Adrenal gland (tissue), 12 donors: ENCODE data around the gene CLDN24. TPM values are rescaled to one million over a fixed set of nuclear protein-coding genes. Genes with fewer than 3 reads are reported as not detected.

Source experiments
- DNase-seq, 7 donors: peaks; one replicate each; pipeline ENCODE4 v3.0.0-alpha.2; 2019 to 2020
- H3K27ac ChIP-seq, 5 donors: fragments of 200-600 bp; sonication (generic) in 4 of 5; 1 replicate in 3 of 5; 2 replicates in 2 of 5; pipeline versions ENCODE4 v1.5.1 to v1.8.0; 2016 to 2020; ENCODE audit warnings: mild to moderate bottlenecking in 1 of 5
- H3K27me3 ChIP-seq: fragments of 200-600 bp; 2 replicates; pipeline ENCODE4 v1.8.0; 2021
- H3K36me3 ChIP-seq, 2 donors: fragments of 200-600 bp; replicated peaks in 1 of 2; 1 replicate in 1 of 2; 2 replicates in 1 of 2; pipeline versions ENCODE4 v1.5.1 to v1.8.0; 2018 to 2022
- H3K4me1 ChIP-seq, 2 donors: fragments of 200-600 bp; replicated peaks in 1 of 2; 1 replicate in 1 of 2; 2 replicates in 1 of 2; pipeline versions ENCODE4 v1.5.1 to v1.8.0; 2018 to 2021
- H3K4me3 ChIP-seq, 4 donors: fragments of 200-600 bp; sonication (generic) in 3 of 4; one replicate each; pipeline ENCODE4 v1.5.1; 2016 to 2018
- H3K9me3 ChIP-seq, 3 donors: fragments of 200-600 bp; sonication (generic) in 1 of 3; replicated peaks in 1 of 3; 1 replicate in 2 of 3; 2 replicates in 1 of 3; pipeline versions ENCODE4 v1.5.1 to v1.8.0; 2016 to 2021
- POLR2A ChIP-seq, 2 donors: fragments of 450-650 bp; IDR thresholded peaks; one replicate each; pipeline ENCODE4 v1.6.1; 2017; ENCODE audit warnings: antibody characterized with exemption in 2 of 2, mild to moderate bottlenecking in 2 of 2, moderate library complexity in 1 of 2
- WGBS, 4 donors: extraction: QIAGEN DNeasy Blood & Tissue Kit in 2 of 4; methylation state at CpG; one replicate each; pipeline versions ENCODE4 v1.1.5 to v1.1.7; 2013 to 2017; 5-methylcytosine and 5-hydroxymethylcytosine counted together
- intact Hi-C, 2 donors: fragments of 100-400 bp; cut with DNase I; formaldehyde crosslinking; loops; one replicate each; pipeline versions ENCODE4 v1.14.1 to v1.15.0; 2022 to 2023
- polyA plus RNA-seq, 3 donors: library from polyadenylated mRNA; stranded (reverse); fragments of 200-250 nt in 2 of 3; fragments of 350-450 nt in 1 of 3; fragmentation: Illumina TruSeq in 1 of 3; extraction: RNeasy Lipid Tissue Mini Kit (QIAGEN cat#74804) in 1 of 3; gene quantifications; one replicate each; pipeline ENCODE4 v1.2.3, GENCODE V29; 2013 to 2014
- total RNA-seq, 9 donors: library from RNA; depleted of rRNA in 4 of 9; stranded (reverse); fragments of >200 nt in 4 of 9; fragments of 120-200 nt in 1 of 9; fragmentation: NEBNext Ultra II Directional in 1 of 9; extraction: Animal tissue kit (Norgen Biotek cat#: 25700) in 1 of 9; gene quantifications; one replicate each; pipeline versions ENCODE4 v1.1.0 to v1.2.4, GENCODE V29; 2013 to 2023
- TF ChIP-seq, protein P1 (sequence below), 6 experiments: fragments of 450-650 bp in 4 of 6; fragments of 200-600 bp in 2 of 6; sonication (generic) in 1 of 6; IDR thresholded peaks; 1 replicate in 5 of 6; 2 replicates in 1 of 6; pipeline versions ENCODE4 v1.5.1 to v1.8.0; 2016 to 2021; ENCODE audit warnings: antibody characterized with exemption in 6 of 6, mild to moderate bottlenecking in 2 of 6, moderate library complexity in 1 of 6
- donor health status: healthy with polysubstance abuse.
- donor health status: Bipolar disorder and iron deficiency.
- donor health status: DM: yes; HTN: yes; CAD: no.
- donor health status: DM: no; HTN: no; CAD: no.
- donor health status: DM: no; HTN: no; CAD: no.
- donor health status: DM: yes; HTN: yes; CAD: no.

CLDN24 gene
- total and polyA plus RNA-seq, 12 donors: not detected

DNA sequence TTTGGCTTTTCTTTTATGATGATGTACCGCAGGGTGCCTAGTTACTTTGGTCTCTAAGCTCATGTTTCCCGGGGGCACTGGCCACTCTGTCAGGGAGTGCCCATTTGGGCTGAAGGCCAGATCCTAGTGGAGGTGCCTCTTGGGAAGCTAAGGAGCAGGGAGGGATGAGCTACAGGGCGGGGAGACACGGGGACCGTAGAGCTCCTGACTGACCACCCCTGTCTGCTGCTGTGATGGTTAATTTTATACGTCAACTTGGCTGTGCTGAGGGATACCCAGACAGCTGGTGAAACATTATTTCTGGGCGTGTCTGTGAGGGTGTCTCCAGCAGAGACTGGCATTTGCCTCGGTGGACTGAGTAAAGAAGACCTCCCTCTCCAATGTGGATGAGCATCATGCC is 24.9 kb upstream of the CLDN24 start:
- peak in 1 of 7 donors; percentile 5 for DNase-seq
- Histone ChIP-seq H3K36me3 (no peaks in the 10 kb centered on the region), H3K4me1 (peaks cover 0 to 7% of the 10 kb centered on the region in 2 donors), H3K9me3 (no peaks in the 10 kb centered on the region), H3K27me3 (peaks cover 59% of the 10 kb centered on the region), H3K27ac (no peak overlapping the region), H3K4me3 (no peak overlapping the region)
- WGBS, 4 donors: 82 to 87% (median 84%) methylated on average over 4 to 8 of the region's 8 CpGs
- TF ChIP-seq POLR2A (IDR thresholded peaks at IDR 0.05): no peak
- TF ChIP-seq, protein P1, sequence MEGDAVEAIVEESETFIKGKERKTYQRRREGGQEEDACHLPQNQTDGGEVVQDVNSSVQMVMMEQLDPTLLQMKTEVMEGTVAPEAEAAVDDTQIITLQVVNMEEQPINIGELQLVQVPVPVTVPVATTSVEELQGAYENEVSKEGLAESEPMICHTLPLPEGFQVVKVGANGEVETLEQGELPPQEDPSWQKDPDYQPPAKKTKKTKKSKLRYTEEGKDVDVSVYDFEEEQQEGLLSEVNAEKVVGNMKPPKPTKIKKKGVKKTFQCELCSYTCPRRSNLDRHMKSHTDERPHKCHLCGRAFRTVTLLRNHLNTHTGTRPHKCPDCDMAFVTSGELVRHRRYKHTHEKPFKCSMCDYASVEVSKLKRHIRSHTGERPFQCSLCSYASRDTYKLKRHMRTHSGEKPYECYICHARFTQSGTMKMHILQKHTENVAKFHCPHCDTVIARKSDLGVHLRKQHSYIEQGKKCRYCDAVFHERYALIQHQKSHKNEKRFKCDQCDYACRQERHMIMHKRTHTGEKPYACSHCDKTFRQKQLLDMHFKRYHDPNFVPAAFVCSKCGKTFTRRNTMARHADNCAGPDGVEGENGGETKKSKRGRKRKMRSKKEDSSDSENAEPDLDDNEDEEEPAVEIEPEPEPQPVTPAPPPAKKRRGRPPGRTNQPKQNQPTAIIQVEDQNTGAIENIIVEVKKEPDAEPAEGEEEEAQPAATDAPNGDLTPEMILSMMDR (IDR thresholded peaks at IDR 0.05): no peak
- intact Hi-C loops: no loop called here

DNA sequence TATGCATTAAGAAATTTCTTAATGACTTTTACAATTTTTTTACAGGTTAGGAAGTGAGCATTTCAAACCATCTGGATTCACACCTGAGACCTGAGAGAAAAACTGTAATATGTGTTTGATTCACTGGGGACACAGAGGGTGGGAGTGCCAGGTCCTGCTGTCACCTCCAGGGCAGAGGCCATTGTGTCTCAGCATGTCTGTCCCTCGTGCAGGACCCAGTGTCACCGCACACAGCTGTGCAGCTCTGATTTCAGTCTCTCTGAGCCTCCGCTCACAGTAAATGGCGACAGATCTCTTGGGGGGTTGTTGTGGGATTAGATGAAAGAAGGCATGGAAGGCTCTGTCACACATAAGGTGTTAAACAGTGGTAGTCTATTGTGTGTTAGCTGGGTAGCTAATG is 23.0 kb upstream of the CLDN24 start:
- WGBS, 4 donors: 89 to 97% (median 90%) methylated on average over 4 of the region's 4 CpGs
- intact Hi-C loops: no loop called here
- DNase-seq: peak in 1 of 7 donors; percentile 6
- TF ChIP-seq, protein P1 (IDR thresholded peaks at IDR 0.05): no peak
- no peak for TF ChIP-seq POLR2A (IDR thresholded peaks at IDR 0.05)
- Histone ChIP-seq H3K4me1 (peaks cover 0 to 7% of the 10 kb centered on the region in 2 donors), H3K9me3 (no peaks in the 10 kb centered on the region), H3K27me3 (peaks cover 44% of the 10 kb centered on the region), H3K4me3 (no peak overlapping the region), H3K36me3 (no peaks in the 10 kb centered on the region), H3K27ac (no peak overlapping the region)

DNA sequence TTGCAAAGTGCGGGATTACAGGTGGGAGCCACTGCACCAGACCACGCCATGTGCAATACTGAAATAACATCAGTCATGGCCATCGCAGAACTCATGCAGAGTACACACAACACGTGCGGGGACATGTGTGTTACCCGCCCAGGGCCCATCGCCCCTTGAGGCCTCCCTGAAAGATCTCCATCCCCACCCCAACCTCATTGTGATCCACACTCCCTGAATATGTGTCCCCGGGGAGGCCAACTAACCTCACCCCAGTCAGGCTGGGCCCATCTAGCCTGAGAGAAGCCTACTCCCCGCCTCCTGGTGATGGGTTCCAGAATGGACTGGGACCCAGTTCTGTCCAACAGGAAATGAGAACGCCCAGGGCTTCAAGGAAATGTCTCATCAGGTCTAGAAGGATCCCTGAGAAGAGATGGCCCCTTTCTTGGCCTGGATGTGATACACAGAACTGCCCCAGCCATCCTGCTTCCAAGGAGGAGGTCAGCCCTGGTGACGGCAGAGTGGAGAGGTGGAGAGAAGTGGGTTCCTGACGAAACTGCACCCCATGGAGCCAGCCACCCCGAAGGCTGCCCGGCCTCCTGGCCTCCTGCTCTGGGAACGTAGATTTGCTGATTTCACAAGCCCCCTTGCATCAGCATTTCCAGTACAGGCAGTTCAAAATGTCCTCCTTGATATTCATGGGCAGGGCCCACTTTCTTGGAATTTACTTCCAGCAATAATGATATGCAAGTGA is 22.5 kb upstream of the CLDN24 start:
- TF ChIP-seq POLR2A (IDR thresholded peaks at IDR 0.05): no peak
- TF ChIP-seq, protein P1 (IDR thresholded peaks at IDR 0.05): no peak
- Histone ChIP-seq H3K4me1 (peaks cover 0 to 7% of the 10 kb centered on the region in 2 donors), H3K27me3 (peaks cover 43% of the 10 kb centered on the region), H3K9me3 (no peaks in the 10 kb centered on the region), H3K4me3 (no peak overlapping the region), H3K27ac (no peak overlapping the region), H3K36me3 (no peaks in the 10 kb centered on the region)
- intact Hi-C loops: no loop called here
- 75 to 88% (median 83%) methylated on average over 8 to 15 of the region's 15 CpGs for WGBS, 4 donors
- peak in 1 of 7 donors; percentile 5 for DNase-seq

DNA sequence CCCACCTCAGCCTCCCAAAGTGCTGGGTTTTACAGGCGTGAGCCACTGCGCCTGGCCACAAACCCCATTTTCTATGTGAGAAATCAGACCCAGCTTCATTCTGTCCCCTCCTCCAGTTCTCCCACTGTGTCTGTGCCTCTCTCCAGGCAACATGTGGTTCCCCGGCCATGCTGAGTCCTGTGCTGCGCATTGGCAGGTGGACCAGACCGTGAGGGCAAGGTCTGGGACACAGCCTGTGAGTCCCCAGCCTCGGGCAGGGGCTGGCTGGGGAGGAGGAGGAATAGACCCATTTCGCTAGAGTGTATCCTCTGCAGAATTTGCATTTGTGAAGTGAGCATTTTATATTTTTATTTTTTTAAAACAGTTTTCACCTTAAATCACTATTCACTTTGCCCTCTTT is 21.5 kb upstream of the CLDN24 start:
- DNase-seq: peak in 1 of 7 donors; percentile 3
- intact Hi-C loops: no loop called here
- TF ChIP-seq, protein P1 (IDR thresholded peaks at IDR 0.05): no peak
- TF ChIP-seq POLR2A (IDR thresholded peaks at IDR 0.05): no peak

More for the DNA sequence above, 21.5 kb upstream of the CLDN24 start:
- peaks cover 0 to 2% of the 10 kb centered on the region in 2 donors for H3K4me1 ChIP-seq
- peaks cover 39% of the 10 kb centered on the region for H3K27me3 ChIP-seq
- H3K36me3 ChIP-seq: no peaks in the 10 kb centered on the region
- H3K9me3 ChIP-seq: no peaks in the 10 kb centered on the region
- WGBS, 4 donors: 80 to 93% (median 87%) methylated on average over 6 to 7 of the region's 7 CpGs
- H3K4me3 ChIP-seq: no peak overlapping the region
- H3K27ac ChIP-seq: no peak overlapping the region
